MV-4-11 (cell line): ENCODE results near the gene RHOA.
"Not testable (repeated sequence)": the region's sequence is repeated elsewhere in the genome, so short reads cannot be mapped to it uniquely, and the experiment has no call there.

Source experiments
- DNase-seq: peaks from one replicate; lab custom pipeline; 2025; lab: John Stamatoyannopoulos, UW

The RHOA gene

DNA sequence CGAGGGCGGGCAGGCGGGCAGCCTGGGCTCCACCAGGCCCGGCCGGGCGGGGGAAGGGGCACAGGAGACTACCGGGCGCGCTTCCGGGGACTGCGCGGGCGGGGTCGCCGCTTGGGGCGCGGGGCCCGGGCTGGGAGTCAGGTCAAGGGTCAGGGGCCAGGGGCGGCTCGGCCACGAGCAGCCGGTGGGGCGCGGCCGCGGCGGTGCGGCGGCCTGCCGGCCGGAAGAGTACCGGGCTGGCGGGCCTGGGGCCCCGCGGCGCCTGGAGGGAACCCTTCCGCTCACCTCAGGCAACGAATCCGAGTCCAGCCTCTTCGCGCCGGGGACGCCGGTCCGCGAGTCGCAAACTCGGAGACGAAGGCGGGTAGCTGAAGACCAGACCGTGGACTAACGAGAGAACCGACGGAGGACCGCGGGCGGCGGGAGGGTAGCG is 225 bp downstream of the RHOA start:
- DNase-seq, result no peak

GRCh38 chr3:49410846-49411534 is 786 bp downstream of the RHOA start:
- DNase-seq, result no peak

DNA sequence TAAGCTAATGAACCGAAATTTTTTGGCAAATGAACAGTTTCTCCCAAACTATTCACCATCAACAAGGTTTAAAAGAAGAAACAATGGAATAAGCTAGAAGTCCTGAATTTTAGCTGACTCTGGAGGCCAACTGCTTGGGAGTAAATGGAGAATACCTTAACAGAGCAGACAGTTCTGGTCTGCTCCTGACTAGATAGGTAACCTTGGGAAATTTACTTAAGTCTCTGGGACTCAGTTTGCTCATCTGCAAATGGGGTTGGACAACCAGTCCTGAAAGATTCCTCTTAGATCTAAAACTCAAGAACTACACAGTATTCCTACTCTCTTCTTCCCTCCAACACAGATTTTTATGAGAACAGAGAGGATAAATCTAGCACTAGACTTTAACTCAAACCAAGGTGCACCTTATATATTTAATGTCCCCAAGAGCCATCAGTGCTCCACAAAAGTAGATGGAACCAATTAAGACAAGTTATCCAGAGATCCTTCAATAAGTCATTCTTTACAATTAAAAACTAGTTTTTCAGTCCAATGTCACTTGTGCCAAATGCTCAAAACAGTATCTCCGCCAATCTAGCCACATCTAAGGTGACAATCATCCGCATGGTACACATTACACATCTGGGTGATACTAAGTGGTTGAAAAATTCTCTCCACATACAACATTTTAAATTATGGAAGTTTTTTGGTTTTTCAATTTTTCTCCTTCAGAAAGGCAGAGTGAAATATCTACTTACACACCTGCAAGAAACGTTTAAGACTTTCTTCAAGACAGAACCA is 1.5 kb downstream of the RHOA start:
- no peak for DNase-seq

DNA sequence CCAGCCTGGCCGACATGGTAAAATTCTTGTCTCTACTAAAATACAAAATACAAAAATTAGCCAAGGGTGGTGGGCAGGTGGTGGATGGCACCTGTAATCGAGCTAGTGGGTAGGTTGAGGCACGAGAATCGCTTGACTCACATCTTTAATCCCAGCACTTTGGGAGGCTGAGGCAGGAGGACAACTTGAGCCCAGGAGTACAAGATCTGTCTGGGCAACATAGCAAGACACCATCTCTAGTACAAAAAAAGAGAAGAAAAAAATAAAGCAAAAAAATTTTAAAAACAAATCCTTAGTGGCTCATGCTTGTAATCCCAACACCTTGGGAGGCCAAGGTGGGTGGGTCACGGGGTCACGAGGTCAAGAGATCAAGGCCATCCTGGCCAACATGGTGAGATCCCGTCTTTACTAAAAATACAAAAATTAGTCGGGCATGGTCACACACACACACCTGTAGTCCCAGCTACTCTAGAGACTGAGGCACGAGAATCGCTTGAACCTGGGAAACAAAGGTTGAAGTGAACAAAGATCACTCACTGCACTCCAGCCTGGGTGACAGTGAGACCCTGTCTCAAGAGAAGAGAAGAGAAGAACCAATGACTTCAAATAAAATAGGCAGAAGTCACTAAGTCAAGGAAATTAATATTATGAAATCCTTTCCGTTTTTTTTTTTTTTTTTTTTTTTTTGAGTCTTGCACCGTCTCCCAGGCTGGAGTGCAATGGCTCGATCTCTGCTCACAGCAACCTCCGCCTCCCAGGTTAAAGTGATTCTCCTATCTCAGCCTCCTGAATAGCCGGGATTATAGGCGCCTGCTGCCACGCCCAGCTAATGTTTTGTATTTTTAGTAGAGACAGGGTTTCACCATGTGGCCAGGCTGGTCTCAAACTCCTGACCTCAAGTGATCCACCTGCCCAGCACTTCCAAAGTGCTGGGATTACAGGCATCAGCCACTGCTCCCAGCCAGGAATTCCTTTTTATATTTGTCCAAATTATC is 4.9 kb downstream of the RHOA start:
- no peak for DNase-seq

DNA sequence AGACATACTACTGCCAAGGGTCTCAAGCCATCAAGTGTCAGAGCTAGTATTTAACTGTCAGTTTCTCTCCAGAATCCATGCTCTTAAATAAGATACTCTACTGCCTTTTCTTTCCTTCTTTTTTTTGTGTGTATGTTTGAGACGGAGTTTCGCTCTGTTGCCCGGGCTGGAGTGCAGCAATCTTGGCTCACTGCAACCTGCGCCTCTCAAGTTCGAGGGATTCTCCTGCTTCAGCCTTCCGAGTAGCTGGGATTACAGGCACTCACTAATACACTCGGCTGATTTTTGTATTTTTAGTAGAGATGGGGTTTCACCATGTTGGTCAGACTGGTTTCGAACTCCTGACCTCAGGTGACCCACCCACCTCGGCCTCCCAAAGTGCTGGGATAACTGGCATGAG is 6.2 kb downstream of the RHOA start:
- not testable (repeated sequence) for DNase-seq

GRCh38 chr3:49403891-49404290 is 7.9 kb downstream of the RHOA start:
- no peak for DNase-seq

DNA sequence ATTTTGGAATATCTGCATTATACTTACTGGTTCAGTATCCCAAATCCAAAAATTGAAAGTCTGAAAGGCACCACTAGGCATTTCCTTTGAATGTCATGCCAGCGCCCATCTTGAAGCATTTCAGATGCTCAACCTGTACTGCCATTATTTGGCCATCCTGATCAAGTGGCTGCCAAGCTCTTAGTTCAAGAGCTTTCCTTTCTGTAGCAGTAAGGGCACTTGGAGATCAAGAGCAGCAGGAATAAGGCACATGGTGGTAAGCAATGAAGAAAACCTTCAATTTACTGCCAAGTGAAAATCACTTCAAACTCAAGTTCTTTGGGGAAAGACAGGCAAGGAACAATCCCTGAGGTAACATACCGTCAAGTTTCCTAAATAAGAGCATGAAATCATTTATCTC is 10.0 kb downstream of the RHOA start:
- DNase-seq, result no peak

- DNase-seq, result no peak
These were observed 12.3 kb downstream of the RHOA start for GRCh38 chr3:49399461-49399860.

GRCh38 chr3:49397470-49397869 is 14.3 kb downstream of the RHOA start:
- no peak for DNase-seq

DNA sequence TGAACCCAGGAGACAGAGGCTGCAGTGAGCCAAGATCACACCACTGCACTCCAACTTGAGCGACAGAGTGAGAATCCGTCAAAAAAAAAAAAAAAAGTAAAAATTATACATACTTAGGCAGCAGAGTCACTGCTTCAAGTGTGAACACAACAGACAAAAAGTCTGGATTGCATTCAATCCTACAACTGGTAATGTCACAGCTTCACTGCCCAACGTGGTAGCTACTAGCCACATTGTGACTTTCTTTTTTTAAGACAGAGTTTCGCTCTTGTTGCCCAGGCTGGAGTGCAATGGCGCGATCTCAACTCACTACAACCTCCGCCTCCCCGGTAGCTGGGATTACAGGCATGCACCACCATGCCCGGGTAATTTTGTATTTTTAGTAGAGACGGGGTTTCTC is 20.5 kb downstream of the RHOA start:
- not testable (repeated sequence) for DNase-seq

DNA sequence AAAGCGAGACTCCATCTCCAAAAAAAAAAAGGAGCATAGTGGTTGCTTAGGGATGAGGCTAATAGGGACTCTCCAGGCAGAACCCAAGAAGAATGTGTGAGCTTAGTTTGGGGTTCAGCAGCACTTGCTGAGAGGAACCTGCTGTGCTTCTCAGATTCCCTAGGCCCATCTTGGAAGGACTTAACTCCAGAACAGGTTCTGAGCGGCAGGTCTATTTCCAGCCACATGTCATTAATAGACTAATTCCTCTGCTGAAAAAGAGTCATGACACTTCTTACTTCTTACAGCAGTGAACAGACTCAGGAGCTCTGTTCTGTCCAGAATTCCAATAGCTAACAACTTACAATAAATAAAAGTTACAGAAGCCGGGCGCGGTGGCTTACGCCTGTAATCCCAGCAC is 22.5 kb downstream of the RHOA start:
- no peak for DNase-seq

DNA sequence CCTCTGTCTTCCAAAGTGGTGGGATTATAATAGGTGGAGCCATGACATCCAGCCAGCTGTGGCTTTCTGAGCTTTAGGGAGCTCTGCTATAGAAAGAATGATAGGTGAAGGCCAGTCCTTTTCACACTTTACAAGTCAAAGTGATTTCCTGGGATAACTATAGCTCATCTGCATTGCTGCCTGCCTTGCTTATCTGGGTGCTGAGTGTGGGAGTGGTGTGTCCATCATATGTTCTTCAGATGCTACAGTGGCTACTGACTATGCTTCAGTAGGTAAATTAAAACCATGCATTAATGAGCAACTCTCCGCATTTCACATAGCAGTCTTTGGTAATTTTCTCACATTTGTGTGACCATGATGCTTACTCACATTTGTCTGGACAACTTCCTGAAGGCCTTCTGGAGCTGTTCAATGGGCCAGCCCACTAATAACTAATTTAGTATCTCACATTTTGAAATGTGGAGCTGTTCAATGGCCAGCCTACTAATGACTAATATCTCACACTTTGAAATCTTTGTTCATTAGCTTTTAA is 23.4 kb downstream of the RHOA start:
- no peak for DNase-seq

- no peak for DNase-seq
These were observed 24.1 kb downstream of the RHOA start for GRCh38 chr3:49387721-49388120.

GRCh38 chr3:49386056-49386756 is 25.6 kb downstream of the RHOA start:
- peak; percentile 82 for DNase-seq

GRCh38 chr3:49385617-49386016 is 26.2 kb downstream of the RHOA start:
- no peak for DNase-seq

- no peak for DNase-seq
These were observed 28.4 kb downstream of the RHOA start for GRCh38 chr3:49383387-49383786.

GRCh38 chr3:49378249-49378895 is 33.4 kb downstream of the RHOA start:
- no peak for DNase-seq

GRCh38 chr3:49377483-49377882 is 34.3 kb downstream of the RHOA start:
- DNase-seq, result peak; percentile 62

DNA sequence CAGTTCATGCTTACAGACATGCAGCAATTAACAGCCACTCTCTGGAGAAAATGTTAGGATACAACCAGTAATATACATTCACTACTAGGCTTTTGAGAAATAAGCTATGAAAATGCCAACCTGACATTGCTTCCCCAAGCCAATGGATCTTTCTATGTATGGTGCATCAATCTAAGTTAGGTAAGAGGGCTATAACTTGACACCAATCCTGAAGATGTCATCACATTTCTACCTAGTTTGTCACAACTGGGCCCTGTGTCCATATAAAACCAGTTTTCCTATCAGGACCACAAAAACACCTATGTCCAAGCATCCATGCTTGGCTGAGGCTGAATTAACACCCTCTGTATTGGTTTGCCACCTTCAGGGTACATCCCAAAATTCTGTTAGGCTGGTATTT is 39.8 kb downstream of the RHOA start:
- DNase-seq, result no peak

- DNase-seq, result no peak
These were observed 41.0 kb downstream of the RHOA start for GRCh38 chr3:49370585-49371290.
